Fibroblast of skin of left quadriceps (primary cell): ENCODE results near the gene FCHO2.

Source experiments
- DNase-seq, 2 experiments: peaks; one replicate each; pipeline ENCODE4 v3.0.0-alpha.2; 2013; ENCODE audit warnings: low read depth in 2 of 2

Gene FCHO2

GRCh38 chr5:73137563-73138530 lies 182.0 kb downstream of the FCHO2 start:
- DNase-seq: no peak

- DNase-seq: no peak
These were observed 183.6 kb downstream of the FCHO2 start for GRCh38 chr5:73139485-73139884.
